Calu3 (cell line): ENCODE measurements around the gene CD6. TPM values are rescaled to one million over a fixed set of nuclear protein-coding genes. Genes with fewer than 3 reads are reported as not detected.

Source experiments
- BruUV-seq: library from RNA; stranded (reverse); fragments of 400-500 nt; replicated peaks from 2 replicates; lab custom pipeline; 2021; lab: Mats Ljungman, UMichigan
- CTCF ChIA-PET: fragments of 300-600 bp; sonication (Branson Sonifier 250); formaldehyde crosslinking; loops from one replicate; lab custom pipeline; 2022; ENCODE audit warnings: antibody characterized with exemption; lab: Charles Lee
- DNase-seq: peaks from one replicate; pipeline ENCODE4 v3.0.0; 2022
- H3K27ac Mint-ChIP-seq: one replicate; pipeline ENCODE4 v1.8.0; 2022; ENCODE audit warnings: mixed read lengths; ENCODE audit not compliant: unreplicated experiment
- H3K27me3 Mint-ChIP-seq: one replicate; pipeline ENCODE4 v1.8.0; 2022; ENCODE audit warnings: mixed read lengths; ENCODE audit not compliant: unreplicated experiment
- H3K36me3 Mint-ChIP-seq: one replicate; pipeline ENCODE4 v1.8.0; 2022; ENCODE audit warnings: mild to moderate bottlenecking, moderate library complexity, mixed read lengths; ENCODE audit not compliant: insufficient read depth, unreplicated experiment
- H3K4me1 Mint-ChIP-seq: one replicate; pipeline ENCODE4 v1.8.0; 2022; ENCODE audit warnings: mild to moderate bottlenecking, low read depth, mixed read lengths; ENCODE audit not compliant: unreplicated experiment
- H3K4me3 Mint-ChIP-seq: one replicate; pipeline ENCODE4 v1.8.0; 2022; ENCODE audit warnings: mild to moderate bottlenecking, low read depth, moderate library complexity, mixed read lengths; ENCODE audit not compliant: unreplicated experiment
- H3K9me3 Mint-ChIP-seq: one replicate; pipeline ENCODE4 v1.8.0; 2022; ENCODE audit warnings: low read depth, mixed read lengths; ENCODE audit not compliant: unreplicated experiment
- intact Hi-C: fragments of 100-400 bp; cut with micrococcal nuclease; formaldehyde crosslinking; loops from one replicate; pipeline ENCODE4 v1.10.0; 2022; ENCODE audit not compliant: unreplicated experiment
- total RNA-seq: library from RNA; stranded (reverse); gene quantifications from 2 replicates; pipeline ENCODE4 v1.2.3, GENCODE V29; 2022
- TF ChIP-seq, protein P1 (sequence below): fragments of 200-600 bp; IDR thresholded peaks from one replicate; pipeline ENCODE4 v1.8.0; 2022; ENCODE audit warnings: antibody characterized with exemption; ENCODE audit not compliant: unreplicated experiment

The CD6 gene
- total RNA-seq, 1 experiment from 2014 or later = 0.26 TPM

DNA sequence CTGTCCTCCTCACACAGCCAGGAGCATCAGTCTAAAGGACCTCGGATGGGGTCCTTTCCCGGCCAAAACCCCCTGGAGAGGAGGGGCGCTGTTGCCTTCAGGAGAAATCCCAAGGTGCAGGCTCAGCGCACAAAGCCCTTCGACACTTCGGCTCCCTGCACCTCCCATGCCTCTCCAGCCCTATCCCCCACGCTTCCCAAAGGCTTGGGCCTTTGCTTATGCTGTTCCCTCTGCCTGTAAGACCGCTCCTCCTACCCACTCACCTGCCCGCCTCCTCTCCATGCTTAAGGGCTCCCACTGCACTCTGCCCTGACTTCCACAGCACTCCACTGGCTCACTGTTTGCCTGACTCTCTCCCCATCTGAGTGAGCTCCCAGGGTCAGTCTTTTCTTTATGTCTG lies 33.0 kb upstream of the CD6 start:
- H3K4me3 Mint-ChIP-seq = no peak overlapping the region
- no peak overlapping the region for H3K27ac Mint-ChIP-seq
- BruUV-seq = no TSS peak
- CTCF ChIA-PET = no interaction called here
- H3K9me3 Mint-ChIP-seq = no peaks in the 10 kb centered on the region
- peaks cover 12% of the 10 kb centered on the region for H3K4me1 Mint-ChIP-seq
- intact Hi-C loops = no loop called here
- TF ChIP-seq, protein P1, sequence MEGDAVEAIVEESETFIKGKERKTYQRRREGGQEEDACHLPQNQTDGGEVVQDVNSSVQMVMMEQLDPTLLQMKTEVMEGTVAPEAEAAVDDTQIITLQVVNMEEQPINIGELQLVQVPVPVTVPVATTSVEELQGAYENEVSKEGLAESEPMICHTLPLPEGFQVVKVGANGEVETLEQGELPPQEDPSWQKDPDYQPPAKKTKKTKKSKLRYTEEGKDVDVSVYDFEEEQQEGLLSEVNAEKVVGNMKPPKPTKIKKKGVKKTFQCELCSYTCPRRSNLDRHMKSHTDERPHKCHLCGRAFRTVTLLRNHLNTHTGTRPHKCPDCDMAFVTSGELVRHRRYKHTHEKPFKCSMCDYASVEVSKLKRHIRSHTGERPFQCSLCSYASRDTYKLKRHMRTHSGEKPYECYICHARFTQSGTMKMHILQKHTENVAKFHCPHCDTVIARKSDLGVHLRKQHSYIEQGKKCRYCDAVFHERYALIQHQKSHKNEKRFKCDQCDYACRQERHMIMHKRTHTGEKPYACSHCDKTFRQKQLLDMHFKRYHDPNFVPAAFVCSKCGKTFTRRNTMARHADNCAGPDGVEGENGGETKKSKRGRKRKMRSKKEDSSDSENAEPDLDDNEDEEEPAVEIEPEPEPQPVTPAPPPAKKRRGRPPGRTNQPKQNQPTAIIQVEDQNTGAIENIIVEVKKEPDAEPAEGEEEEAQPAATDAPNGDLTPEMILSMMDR = no peak
- DNase-seq = no peak
- no peaks in the 10 kb centered on the region for H3K27me3 Mint-ChIP-seq
- H3K36me3 Mint-ChIP-seq = peaks cover 17% of the 10 kb centered on the region

GRCh38 chr11:60939301-60939700 lies 32.2 kb upstream of the CD6 start:
- TF ChIP-seq, protein P1 = no peak
- H3K9me3 Mint-ChIP-seq = no peaks in the 10 kb centered on the region
- H3K27me3 Mint-ChIP-seq = no peaks in the 10 kb centered on the region
- peaks cover 13% of the 10 kb centered on the region for H3K36me3 Mint-ChIP-seq
- no TSS peak for BruUV-seq
- H3K4me3 Mint-ChIP-seq = no peak overlapping the region
- CTCF ChIA-PET = no interaction called here
- no peak for DNase-seq
- H3K27ac Mint-ChIP-seq = no peak overlapping the region
- intact Hi-C loops = no loop called here
- H3K4me1 Mint-ChIP-seq = peaks cover 12% of the 10 kb centered on the region

DNA sequence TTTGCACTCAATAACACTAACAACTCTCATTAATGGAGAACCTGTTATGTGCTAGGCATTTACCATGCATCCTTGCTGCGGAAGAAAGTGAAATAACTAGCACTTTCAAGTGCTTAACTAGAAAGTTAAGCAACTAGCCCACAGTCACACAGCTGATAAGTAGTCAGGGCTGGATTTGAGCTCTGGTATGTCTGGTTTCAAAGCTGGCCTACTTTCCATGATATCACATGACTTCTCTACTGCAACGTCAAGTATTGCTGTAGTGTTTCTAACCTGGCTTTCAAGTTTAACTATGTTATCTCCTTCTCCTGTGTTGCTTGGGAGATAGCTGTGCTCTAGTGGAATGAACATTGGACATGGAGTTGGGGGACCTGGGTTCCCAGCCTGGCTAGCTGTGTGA lies 31.6 kb upstream of the CD6 start:
- CTCF ChIA-PET = no interaction called here
- Mint-ChIP-seq H3K4me1 (peaks cover 12% of the 10 kb centered on the region), H3K9me3 (no peaks in the 10 kb centered on the region), H3K27me3 (no peaks in the 10 kb centered on the region), H3K27ac (no peak overlapping the region), H3K4me3 (no peak overlapping the region), H3K36me3 (peaks cover 13% of the 10 kb centered on the region)
- no peak for DNase-seq
- intact Hi-C loops = no loop called here
- TF ChIP-seq, protein P1 = no peak
- no TSS peak for BruUV-seq

DNA sequence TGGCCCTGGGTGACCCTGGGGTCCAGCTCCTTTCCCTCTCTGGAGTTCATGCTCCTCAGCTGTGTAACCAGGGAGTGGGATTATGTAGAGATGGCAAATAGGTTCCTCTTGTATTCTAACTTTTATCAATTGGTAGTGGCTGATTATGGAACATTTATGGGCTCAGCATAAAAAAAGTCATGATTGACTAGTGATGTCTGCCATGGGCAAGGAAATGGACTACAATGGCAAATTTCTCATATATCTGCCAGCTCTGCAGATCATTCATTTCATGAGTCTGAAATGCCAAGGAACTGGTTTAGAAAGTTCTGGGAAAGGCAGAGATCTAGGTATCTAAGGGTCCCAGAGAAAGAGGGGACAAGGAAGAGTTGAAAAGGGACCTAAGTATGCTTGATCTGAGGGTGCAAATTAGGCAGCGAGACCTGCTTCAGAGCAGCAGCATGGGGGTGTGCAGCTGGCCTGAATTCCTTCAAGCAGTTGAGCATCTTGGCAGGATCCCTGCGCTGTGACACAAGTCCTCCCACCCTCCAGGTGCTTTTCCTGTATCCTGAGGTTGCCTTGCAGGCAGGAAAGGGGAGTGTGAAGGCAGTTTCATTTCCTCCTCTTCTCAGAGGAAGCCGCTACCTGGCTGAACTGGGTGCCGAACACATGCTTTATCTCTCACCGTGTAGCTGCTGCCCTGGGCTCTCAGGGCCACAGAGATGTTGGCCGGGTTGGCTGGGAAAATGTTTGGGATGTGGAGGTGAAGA lies 29.9 kb upstream of the CD6 start:
- no TSS peak for BruUV-seq
- TF ChIP-seq, protein P1 = no peak
- no peak overlapping the region for H3K27ac Mint-ChIP-seq
- DNase-seq = no peak
- H3K36me3 Mint-ChIP-seq = peaks cover 13% of the 10 kb centered on the region
- H3K9me3 Mint-ChIP-seq = no peaks in the 10 kb centered on the region
- no peak overlapping the region for H3K4me3 Mint-ChIP-seq
- H3K27me3 Mint-ChIP-seq = no peaks in the 10 kb centered on the region
- intact Hi-C loops = no loop called here
- H3K4me1 Mint-ChIP-seq = peaks cover 12% of the 10 kb centered on the region
- CTCF ChIA-PET = interaction anchor here (0.7 kb wide), 1 partner anchor 776 kb away, joined by 3 read pairs; no protein-coding TSS in a partner anchor
